VCaP (cell line): ENCODE results near the gene REEP5.
A peak's percentile ranks its signal among the peaks of the same experiment; 100 is the strongest.

Experiments used
- H3K27ac ChIP-seq: fragments of 450-650 bp; 2 replicates; pipeline ENCODE4 v1.5.1; 2017
- CTCF ChIP-seq: fragments of 450-650 bp; conservative IDR thresholded peaks from 2 replicates; pipeline ENCODE4 v1.5.1; 2017; ENCODE audit warnings: mild to moderate bottlenecking, moderate library complexity

Gene REEP5

DNA sequence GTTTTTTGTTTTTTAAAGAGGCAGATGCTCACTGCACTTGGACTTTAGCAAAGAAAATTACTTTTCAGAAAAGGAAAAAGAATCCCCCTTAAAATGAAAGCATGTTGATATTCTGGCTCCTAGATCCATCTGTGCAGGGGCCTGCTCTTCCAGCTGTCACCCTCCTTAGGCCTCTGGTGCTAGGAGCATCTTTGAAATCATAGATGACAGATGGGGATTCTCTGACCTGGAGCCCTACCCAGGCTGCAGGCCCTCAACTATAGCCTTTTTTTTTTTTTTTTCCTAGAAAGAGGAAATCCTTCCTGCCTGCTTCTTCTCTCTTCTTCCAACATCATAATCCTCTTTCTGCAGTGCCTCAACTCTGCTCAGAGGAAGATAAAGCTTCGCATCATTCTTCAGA is 38.3 kb upstream of the REEP5 start:
- TF ChIP-seq CTCF, result no peak
- H3K27ac ChIP-seq, result no peak overlapping the region

DNA sequence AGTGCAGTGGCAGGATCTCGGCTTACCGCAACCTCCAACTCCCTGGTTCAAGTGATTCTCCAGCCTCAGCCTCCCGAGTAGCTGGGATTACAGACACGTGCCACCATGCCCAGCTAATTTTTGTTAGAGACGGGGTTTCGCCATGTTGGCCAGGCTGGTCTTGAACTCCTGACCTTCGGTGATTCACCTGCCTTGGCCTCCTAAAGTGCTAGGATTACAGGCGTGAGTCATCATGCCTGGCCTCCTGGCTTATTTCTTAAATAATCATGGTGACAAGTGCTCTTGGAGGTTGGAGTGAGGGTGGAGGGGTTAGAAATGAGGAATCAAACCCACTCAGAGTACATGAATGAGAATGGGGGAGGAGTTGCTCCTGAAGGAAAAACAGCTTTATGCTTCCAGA is 37.8 kb upstream of the REEP5 start:
- peak overlapping the region; percentile 75 for H3K27ac ChIP-seq

DNA sequence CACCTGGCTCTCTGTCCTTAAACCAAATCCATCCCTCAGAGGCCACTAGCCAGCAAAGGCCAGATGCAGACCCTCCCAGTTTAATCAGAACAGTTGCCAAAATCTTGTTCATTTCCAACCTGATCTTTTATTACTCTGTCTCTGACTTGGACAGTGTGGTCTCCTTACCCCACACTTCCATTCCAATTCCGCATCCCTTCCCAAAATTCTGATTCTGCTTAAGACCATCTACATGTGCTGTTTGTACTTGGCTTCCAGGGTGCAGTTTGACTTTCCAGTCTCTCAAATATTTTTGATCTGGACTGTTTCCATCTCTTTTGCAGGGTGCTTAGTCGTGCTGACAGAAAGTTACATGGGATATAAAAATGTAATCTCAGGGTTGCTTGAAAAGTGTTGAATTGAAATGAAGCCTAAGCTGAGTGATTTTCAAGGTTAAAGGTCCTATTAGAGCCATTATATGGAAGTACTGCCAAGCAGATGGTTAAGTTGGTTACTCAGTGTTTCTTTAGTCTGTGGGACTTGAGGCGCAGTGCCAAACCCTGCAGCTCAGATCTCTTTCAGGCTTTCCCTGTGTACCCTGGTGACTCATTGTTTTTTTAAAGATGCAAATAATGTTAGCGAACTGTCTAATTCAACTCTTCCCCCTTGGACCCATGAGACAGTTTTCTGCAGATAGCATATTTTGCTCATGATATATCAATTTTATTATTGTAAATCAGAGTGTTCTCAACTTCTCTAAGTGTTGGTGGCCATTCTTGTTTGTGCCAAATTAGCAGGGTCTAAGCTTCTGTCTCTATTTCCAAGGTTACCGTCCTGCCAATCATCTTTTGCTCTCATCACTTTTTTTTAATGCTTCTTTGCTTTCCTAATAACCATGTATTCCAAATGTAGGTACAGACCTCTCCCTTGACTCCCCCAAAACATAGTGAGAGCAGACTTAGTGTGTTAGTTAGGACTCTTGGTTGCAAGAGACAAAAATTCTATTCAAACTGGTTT is 36.4 kb upstream of the REEP5 start:
- TF ChIP-seq CTCF, result no peak
- H3K27ac ChIP-seq, result peak overlapping the region; percentile 75

DNA sequence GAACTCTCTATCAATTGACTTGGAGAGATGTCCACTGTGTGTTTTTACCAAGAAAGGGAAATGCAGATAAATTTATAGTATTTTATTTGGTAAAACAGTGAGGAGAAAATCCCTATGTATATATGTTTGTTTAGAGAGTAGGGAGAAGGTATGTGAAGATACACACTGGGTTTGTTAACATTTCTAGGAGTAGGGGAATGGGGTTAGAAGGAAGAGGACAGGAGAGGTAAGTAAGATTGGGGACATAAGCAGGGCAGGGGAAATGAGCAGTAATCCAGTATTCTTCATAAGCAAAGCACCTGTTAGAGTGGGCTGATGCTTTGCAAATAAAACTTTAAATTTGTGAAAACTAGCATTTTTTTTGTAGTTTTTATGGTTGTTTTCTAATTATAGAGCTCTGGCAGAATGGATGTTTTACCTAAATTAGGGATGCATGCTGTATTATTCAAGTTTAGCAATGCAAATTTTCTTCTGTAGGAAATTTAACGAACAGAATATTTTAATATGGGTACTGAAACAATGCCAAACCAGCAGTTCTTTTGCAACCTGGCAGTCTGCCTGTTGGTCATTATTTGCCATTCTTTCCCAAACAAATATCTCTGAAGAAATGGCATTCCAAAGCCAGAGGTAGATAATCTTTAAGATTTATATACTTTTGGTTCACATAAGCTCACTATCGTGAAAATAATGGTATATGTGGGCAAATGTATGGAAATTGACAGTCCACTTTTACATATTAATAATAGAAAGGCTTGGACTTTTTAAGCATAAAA is 35.2 kb upstream of the REEP5 start:
- peak overlapping the region; percentile 75 for H3K27ac ChIP-seq

GRCh38 chr5:112956606-112957005 is 34.6 kb upstream of the REEP5 start:
- TF ChIP-seq CTCF, result no peak
- H3K27ac ChIP-seq, result peak overlapping the region; percentile 75

More for the DNA sequence above, 35.2 kb upstream of the REEP5 start:
- no peak for TF ChIP-seq CTCF

GRCh38 chr5:112951124-112951702 is 29.2 kb upstream of the REEP5 start:
- TF ChIP-seq CTCF, result no peak
- no peak overlapping the region for H3K27ac ChIP-seq

GRCh38 chr5:112948458-112948857 is 26.4 kb upstream of the REEP5 start:
- no peak overlapping the region for H3K27ac ChIP-seq
- no peak for TF ChIP-seq CTCF
